Hair follicle dermal papilla cell (primary cell): ENCODE data around the gene PAPPA2. TPM values are rescaled to one million over a fixed set of nuclear protein-coding genes. Genes with fewer than 3 reads are reported as not detected.

Experiments used
- total RNA-seq: library from RNA; depleted of rRNA; stranded (reverse); fragments of >200 nt; gene quantifications from 2 replicates; pipeline ENCODE4 v1.2.3, GENCODE V29; 2012

Gene PAPPA2, protein sequence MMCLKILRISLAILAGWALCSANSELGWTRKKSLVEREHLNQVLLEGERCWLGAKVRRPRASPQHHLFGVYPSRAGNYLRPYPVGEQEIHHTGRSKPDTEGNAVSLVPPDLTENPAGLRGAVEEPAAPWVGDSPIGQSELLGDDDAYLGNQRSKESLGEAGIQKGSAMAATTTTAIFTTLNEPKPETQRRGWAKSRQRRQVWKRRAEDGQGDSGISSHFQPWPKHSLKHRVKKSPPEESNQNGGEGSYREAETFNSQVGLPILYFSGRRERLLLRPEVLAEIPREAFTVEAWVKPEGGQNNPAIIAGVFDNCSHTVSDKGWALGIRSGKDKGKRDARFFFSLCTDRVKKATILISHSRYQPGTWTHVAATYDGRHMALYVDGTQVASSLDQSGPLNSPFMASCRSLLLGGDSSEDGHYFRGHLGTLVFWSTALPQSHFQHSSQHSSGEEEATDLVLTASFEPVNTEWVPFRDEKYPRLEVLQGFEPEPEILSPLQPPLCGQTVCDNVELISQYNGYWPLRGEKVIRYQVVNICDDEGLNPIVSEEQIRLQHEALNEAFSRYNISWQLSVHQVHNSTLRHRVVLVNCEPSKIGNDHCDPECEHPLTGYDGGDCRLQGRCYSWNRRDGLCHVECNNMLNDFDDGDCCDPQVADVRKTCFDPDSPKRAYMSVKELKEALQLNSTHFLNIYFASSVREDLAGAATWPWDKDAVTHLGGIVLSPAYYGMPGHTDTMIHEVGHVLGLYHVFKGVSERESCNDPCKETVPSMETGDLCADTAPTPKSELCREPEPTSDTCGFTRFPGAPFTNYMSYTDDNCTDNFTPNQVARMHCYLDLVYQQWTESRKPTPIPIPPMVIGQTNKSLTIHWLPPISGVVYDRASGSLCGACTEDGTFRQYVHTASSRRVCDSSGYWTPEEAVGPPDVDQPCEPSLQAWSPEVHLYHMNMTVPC (N-terminal part only)
- 0.12 and 0.65 TPM in 2 replicates for total RNA-seq

DNA sequence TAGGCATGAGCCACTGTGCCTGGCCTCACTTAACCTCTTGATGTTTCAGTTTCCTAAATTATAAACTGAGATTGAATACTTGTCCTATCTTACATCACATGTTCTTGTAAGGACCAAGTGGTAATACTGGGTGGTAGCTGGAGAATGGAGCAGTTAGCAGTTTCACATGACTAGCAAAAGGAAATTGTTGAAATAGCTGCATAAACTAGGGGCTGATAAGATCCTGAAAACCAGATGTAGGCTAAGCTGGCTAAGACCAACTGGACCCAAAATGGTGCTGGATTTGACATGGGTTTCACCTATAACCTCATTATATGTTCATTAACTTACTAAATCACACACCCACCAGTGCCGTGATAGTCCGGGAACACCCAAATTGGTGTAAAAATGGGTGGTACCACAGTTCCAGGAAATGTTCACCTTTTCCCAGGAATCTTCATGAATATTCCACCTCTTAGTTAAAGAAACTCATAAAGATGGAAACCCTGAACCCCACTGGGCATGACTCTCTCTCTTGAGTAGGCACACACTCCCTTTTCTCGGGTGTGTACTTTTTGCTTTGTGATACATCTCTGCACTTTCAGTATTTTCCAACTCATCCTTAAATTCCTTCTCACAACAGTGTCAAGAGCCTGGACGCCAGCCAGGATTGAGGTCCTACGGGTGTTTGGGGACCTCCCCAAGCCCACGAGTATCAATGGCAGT, at the start of gene PAPPA2:
TSS of gene PAPPA2 (plus strand) at position 502 of the 705 bp plus-strand sequence. CDS start 93,148 bp downstream, outside the sequence.

